Measurements from ENCODE around the gene CLIC4. TPM values are rescaled to one million over a fixed set of nuclear protein-coding genes. Genes with fewer than 3 reads are reported as not detected.

CLIC4 gene
- total RNA-seq, 1 experiment from 2014 or later: 62.7 TPM

DNA sequence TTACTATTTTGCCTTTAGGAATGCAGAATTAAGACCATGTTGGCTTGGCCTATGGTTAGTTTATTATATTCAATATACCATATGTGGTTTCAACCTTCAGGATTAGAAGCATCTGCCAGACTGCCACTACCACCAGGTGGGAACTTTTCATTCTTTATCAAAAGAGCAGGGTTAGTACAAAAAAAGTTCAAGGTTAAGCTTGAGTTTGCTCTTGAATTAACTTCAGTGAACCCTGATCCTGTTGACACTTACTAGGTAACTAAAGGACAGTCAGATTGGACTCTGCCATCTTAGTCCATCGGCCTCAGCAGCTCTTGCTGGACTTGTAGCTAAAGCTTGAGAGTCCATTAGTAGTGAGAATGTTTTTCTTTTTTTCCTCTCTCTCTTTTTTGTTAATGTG, 22.1 kb downstream of the CLIC4 start:
- no peak for DNase-seq
- intact Hi-C loops (cut with micrococcal nuclease; ENCODE audit: unreplicated experiment): no loop called here
- H3K4me3 Mint-ChIP-seq (ENCODE audit: low read depth, unreplicated experiment): no peak overlapping the region
- CTCF ChIA-PET: no interaction called here
- no peaks in the 10 kb centered on the region for H3K36me3 Mint-ChIP-seq (ENCODE audit: insufficient read depth, unreplicated experiment)
- no TSS peak for BruUV-seq (replicated peaks)
- no peaks in the 10 kb centered on the region for H3K4me1 Mint-ChIP-seq (ENCODE audit: low read depth, unreplicated experiment)
- no peak overlapping the region for H3K27ac Mint-ChIP-seq (ENCODE audit: unreplicated experiment)
- TF ChIP-seq, protein P1, sequence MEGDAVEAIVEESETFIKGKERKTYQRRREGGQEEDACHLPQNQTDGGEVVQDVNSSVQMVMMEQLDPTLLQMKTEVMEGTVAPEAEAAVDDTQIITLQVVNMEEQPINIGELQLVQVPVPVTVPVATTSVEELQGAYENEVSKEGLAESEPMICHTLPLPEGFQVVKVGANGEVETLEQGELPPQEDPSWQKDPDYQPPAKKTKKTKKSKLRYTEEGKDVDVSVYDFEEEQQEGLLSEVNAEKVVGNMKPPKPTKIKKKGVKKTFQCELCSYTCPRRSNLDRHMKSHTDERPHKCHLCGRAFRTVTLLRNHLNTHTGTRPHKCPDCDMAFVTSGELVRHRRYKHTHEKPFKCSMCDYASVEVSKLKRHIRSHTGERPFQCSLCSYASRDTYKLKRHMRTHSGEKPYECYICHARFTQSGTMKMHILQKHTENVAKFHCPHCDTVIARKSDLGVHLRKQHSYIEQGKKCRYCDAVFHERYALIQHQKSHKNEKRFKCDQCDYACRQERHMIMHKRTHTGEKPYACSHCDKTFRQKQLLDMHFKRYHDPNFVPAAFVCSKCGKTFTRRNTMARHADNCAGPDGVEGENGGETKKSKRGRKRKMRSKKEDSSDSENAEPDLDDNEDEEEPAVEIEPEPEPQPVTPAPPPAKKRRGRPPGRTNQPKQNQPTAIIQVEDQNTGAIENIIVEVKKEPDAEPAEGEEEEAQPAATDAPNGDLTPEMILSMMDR (IDR thresholded peaks at IDR 0.05; ENCODE audit: unreplicated experiment): no peak
- no peaks in the 10 kb centered on the region for H3K27me3 Mint-ChIP-seq (ENCODE audit: unreplicated experiment)
- H3K9me3 Mint-ChIP-seq (ENCODE audit: low read depth, unreplicated experiment): no peaks in the 10 kb centered on the region

DNA sequence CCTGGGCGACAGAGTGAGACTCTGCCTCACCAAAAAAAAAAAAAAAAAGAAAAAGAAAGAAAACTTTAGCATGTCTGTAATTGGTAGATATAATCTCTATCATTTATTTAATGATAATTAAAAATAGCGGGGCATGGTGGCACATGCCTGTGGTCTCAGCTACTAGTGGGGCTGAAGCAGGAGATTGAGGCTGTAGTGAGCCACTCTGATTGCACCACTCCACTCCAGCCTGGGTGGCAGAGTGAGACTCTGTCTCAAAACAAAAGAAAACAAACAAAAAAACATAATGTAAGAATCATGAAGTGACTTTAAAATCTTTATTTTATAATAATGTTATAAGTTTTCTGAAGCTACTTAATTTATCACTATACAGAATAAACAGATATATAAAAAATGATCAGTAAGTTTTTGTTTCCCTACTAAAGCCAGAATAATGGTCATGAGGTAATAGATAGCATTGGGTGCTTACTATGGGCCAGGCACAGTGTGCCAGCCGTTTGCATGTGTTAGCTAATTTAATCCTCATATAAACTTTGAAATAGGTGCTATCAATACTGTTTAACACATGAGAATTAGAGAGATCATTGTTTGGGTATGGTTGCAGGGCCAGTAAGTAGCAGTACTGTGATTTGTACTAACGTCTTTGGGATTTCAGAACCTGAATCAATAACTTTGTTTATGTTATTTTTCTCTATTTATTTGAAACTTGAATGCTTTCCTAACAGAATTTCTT, 23.8 kb downstream of the CLIC4 start:
- no TSS peak for BruUV-seq (replicated peaks)
- no peaks in the 10 kb centered on the region for H3K27me3 Mint-ChIP-seq (ENCODE audit: unreplicated experiment)
- TF ChIP-seq, protein P1 (IDR thresholded peaks at IDR 0.05; ENCODE audit: unreplicated experiment): no peak
- no peaks in the 10 kb centered on the region for H3K9me3 Mint-ChIP-seq (ENCODE audit: low read depth, unreplicated experiment)
- H3K4me3 Mint-ChIP-seq (ENCODE audit: low read depth, unreplicated experiment): no peak overlapping the region
- no peaks in the 10 kb centered on the region for H3K4me1 Mint-ChIP-seq (ENCODE audit: low read depth, unreplicated experiment)
- intact Hi-C loops (cut with micrococcal nuclease; ENCODE audit: unreplicated experiment): no loop called here
- H3K36me3 Mint-ChIP-seq (ENCODE audit: insufficient read depth, unreplicated experiment): no peaks in the 10 kb centered on the region
- H3K27ac Mint-ChIP-seq (ENCODE audit: unreplicated experiment): no peak overlapping the region
- no peak for DNase-seq
- CTCF ChIA-PET: no interaction called here

DNA sequence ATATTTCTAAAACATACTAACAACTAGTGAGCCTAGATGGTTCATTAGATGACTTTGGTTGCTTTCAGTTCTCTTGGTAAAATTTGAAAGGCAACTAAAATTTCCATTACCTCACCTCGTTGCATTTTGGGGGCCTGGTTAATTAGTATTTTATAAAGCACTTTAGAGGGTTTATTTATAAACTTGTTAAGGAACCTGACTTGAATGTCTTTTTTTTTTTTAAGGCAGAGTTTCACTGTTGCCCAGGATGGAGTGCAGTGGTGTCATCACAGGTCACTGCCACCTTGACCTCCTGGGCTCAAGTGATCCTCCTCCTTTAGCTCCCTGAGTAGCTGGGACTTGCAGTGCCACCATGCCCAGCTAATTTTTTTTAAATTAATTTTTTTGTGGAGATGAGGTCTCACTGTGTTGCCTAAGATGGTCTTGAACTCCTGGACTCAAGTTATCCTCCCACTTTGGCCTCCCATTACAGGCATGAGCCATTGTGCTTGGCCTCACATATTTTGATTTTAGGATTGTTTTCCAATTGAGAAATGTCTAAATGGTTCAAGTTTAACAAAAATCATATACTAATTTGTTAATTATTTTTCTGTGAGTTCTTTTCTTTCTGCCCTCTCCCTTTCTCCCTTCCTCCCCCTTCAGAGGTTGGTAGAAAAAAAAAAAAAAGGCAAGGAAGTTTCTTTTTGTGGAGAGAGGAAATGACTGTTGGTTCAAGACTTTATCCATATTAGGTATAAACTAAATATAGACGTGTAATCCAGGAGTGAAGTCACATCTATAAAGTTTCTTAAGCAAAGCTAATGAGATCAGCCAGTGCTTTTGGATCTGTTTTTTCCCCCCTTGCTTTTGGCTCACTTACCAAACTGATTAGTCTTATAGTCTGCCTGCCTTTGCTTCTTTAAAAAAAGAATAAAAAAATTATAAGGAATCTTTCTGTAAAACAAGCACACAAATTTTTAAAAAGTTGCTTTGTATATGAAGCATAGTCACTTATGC, 24.7 kb downstream of the CLIC4 start:
- no peaks in the 10 kb centered on the region for H3K27me3 Mint-ChIP-seq (ENCODE audit: unreplicated experiment)

DNA sequence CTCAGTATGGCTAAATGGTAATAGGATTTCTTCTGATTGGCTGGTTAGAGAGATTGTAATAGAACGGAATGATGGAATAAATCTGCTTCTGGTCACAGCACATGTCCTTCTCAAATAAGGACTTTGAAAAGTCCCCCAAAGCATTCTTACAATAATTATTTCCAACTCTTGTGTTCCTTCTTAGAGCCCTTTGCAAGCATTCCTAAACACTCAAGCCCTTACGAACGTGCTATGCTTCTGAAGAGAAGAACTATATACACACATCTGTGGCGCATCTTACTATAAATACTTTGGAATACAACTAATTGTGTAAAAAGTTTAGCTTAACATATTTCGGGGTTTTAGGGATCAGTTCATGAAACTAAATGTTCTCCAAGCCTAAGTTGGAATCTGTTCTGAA, 25.6 kb downstream of the CLIC4 start:
- H3K4me3 Mint-ChIP-seq (ENCODE audit: low read depth, unreplicated experiment): no peak overlapping the region
- H3K36me3 Mint-ChIP-seq (ENCODE audit: insufficient read depth, unreplicated experiment): no peaks in the 10 kb centered on the region
- peak overlapping the region; percentile 60 for H3K27ac Mint-ChIP-seq (ENCODE audit: unreplicated experiment)
- TF ChIP-seq, protein P1 (IDR thresholded peaks at IDR 0.05; ENCODE audit: unreplicated experiment): no peak
- no peaks in the 10 kb centered on the region for H3K27me3 Mint-ChIP-seq (ENCODE audit: unreplicated experiment)
- CTCF ChIA-PET: interaction anchor here (1.3 kb wide), 1 partner anchor 26 kb away, joined by 3 read pairs; the partner anchor contains the start of gene CLIC4
- no peaks in the 10 kb centered on the region for H3K4me1 Mint-ChIP-seq (ENCODE audit: low read depth, unreplicated experiment)
- intact Hi-C loops (cut with micrococcal nuclease; ENCODE audit: unreplicated experiment): no loop called here
- BruUV-seq (replicated peaks): no TSS peak
- no peak for DNase-seq
- H3K9me3 Mint-ChIP-seq (ENCODE audit: low read depth, unreplicated experiment): no peaks in the 10 kb centered on the region

More for the DNA sequence above, 24.7 kb downstream of the CLIC4 start:
- no peak for DNase-seq
- CTCF ChIA-PET: interaction anchor here (0.7 kb wide), 2 partner anchors 61 to 182 kb away, joined by 3 read pairs; no protein-coding TSS in a partner anchor
- intact Hi-C loops (cut with micrococcal nuclease; ENCODE audit: unreplicated experiment): no loop called here
- no TSS peak for BruUV-seq (replicated peaks)
- peak overlapping the region; percentile 60 for H3K27ac Mint-ChIP-seq (ENCODE audit: unreplicated experiment)
- H3K9me3 Mint-ChIP-seq (ENCODE audit: low read depth, unreplicated experiment): no peaks in the 10 kb centered on the region
- H3K4me3 Mint-ChIP-seq (ENCODE audit: low read depth, unreplicated experiment): no peak overlapping the region
- TF ChIP-seq, protein P1 (IDR thresholded peaks at IDR 0.05; ENCODE audit: unreplicated experiment): no peak
- H3K4me1 Mint-ChIP-seq (ENCODE audit: low read depth, unreplicated experiment): no peaks in the 10 kb centered on the region
- no peaks in the 10 kb centered on the region for H3K36me3 Mint-ChIP-seq (ENCODE audit: insufficient read depth, unreplicated experiment)

All from Calu3 (cell line).